Mammary epithelial cell (primary cell): ENCODE results near the gene PIGX.

ENCODE experiments used
- CTCF ChIP-seq, 2 donors: IDR thresholded peaks in 1 of 2; conservative IDR thresholded peaks in 1 of 2; 2 replicates each; pipeline ENCODE4 v1.5.1; 2011 to 2012; ENCODE audit warnings: inconsistent platforms in 2 of 2, low read length in 2 of 2, mild to moderate bottlenecking in 2 of 2, control low read depth in 1 of 2, low read depth in 1 of 2; ENCODE audit not compliant: insufficient read depth in 1 of 2; ENCODE audit errors: extremely low read depth in 1 of 2
- EZH2 ChIP-seq: IDR thresholded peaks from 2 replicates; pipeline ENCODE4 v1.6.1; 2012; ENCODE audit warnings: low read length, inconsistent platforms, borderline replicate concordance

- TF ChIP-seq CTCF (conservative IDR thresholded peaks at IDR 0.05 in 1 of 2, IDR thresholded peaks at IDR 0.05 in 1 of 2; ENCODE audit: extremely low read depth in 1 of 2, insufficient read depth in 1 of 2, low read depth in 1 of 2, low read length in 2 of 2) (no peak), EZH2 (no peak)
Measured at GRCh38 chr3:196726788-196727675, 14.9 kb downstream of the PIGX start.
